ENCODE data around the gene IGFBPL1. TPM values are rescaled to one million over a fixed set of nuclear protein-coding genes. Genes with fewer than 3 reads are reported as not detected.
"Not testable (repeated sequence)": the region's sequence is repeated elsewhere in the genome, so short reads cannot be mapped to it uniquely, and the experiment has no call there.

IGFBPL1 gene
- total RNA-seq, 1 donor from 2014 or later = 26.6 TPM

DNA sequence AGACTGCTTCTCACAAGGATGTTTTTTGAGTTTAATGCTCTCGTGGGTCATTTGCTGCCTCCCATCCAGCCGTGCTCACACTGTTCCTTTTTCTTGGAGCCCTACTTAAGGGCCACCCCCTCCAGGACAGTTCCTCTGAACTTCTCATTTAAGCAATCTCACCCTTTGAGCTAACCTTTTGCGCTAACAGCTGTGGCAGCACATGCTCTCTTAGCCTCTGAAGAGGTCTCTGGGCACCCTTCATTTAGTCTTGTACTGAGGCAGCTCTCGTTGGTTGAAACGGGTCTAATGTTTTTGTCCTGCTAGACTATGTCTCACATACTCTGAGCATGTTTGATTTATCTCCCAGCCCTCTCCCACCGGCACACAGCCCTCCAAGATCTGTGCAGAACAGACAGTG lies 19.9 kb downstream of the IGFBPL1 start:
- Histone ChIP-seq H3K79me2 (ENCODE audit: low read depth) (no peaks in the 10 kb centered on the region), H3K4me2 (no peak overlapping the region), H3K9ac (no peak overlapping the region), H3K36me3 (no peaks in the 10 kb centered on the region), H3K4me1 (peaks cover 8% of the 10 kb centered on the region), H3K27me3 (no peaks in the 10 kb centered on the region), H2AFZ (replicated peaks) (no peak overlapping the region), H4K20me1 (ENCODE audit: low read depth) (no peaks in the 10 kb centered on the region), H3K4me3 (no peak overlapping the region), H3F3A (ENCODE audit: low read depth) (peaks cover 5% of the 10 kb centered on the region), H3K27ac (no peak overlapping the region), H3K9me3 (ENCODE audit: low read depth) (no peaks in the 10 kb centered on the region)
- H3K4me3 Mint-ChIP-seq = no peak overlapping the region
- peaks cover 22% of the 10 kb centered on the region for H3K36me3 Mint-ChIP-seq
- DNase-seq (ENCODE audit: low spot score) = no peak
- H3K9me3 Mint-ChIP-seq = no peaks in the 10 kb centered on the region
- TF ChIP-seq EZH2 (IDR thresholded peaks at IDR 0.05) (no peak), EZH2phosphoT487 (IDR thresholded peaks at IDR 0.05) (no peak)
- TF ChIP-seq, protein P1, sequence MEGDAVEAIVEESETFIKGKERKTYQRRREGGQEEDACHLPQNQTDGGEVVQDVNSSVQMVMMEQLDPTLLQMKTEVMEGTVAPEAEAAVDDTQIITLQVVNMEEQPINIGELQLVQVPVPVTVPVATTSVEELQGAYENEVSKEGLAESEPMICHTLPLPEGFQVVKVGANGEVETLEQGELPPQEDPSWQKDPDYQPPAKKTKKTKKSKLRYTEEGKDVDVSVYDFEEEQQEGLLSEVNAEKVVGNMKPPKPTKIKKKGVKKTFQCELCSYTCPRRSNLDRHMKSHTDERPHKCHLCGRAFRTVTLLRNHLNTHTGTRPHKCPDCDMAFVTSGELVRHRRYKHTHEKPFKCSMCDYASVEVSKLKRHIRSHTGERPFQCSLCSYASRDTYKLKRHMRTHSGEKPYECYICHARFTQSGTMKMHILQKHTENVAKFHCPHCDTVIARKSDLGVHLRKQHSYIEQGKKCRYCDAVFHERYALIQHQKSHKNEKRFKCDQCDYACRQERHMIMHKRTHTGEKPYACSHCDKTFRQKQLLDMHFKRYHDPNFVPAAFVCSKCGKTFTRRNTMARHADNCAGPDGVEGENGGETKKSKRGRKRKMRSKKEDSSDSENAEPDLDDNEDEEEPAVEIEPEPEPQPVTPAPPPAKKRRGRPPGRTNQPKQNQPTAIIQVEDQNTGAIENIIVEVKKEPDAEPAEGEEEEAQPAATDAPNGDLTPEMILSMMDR (IDR thresholded peaks at IDR 0.05) = no peak
- peaks cover 11% of the 10 kb centered on the region for H3K4me1 Mint-ChIP-seq
- no peak overlapping the region for H3K27ac Mint-ChIP-seq
- H3K27me3 Mint-ChIP-seq (ENCODE audit: insufficient read depth, low read depth) = peaks cover 2% of the 10 kb centered on the region

DNA sequence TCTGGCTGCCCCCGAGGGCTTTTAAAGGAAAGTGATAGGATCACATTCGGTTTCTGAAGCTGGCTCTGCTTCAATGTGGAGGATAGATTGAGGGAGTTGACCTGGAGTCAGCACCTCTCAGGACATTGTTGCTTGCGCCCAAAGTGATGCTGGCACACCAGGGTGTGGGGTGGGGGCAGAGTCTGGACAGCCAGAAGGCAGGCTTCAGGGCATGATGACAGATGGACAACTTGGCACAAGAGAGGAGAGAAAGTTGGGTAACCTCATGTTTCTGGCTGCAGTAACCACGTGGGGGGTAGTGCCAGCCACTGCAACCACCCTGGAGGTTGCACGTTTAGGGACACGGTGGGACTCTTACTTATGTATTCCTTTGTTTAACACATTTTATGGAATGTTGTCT lies 22.3 kb downstream of the IGFBPL1 start:
- Histone ChIP-seq H2AFZ (replicated peaks) (no peak overlapping the region), H4K20me1 (ENCODE audit: low read depth) (no peaks in the 10 kb centered on the region), H3K9me3 (ENCODE audit: low read depth) (no peaks in the 10 kb centered on the region), H3K79me2 (ENCODE audit: low read depth) (no peaks in the 10 kb centered on the region), H3K36me3 (no peaks in the 10 kb centered on the region), H3K9ac (no peak overlapping the region), H3K4me2 (no peak overlapping the region), H3K27me3 (no peaks in the 10 kb centered on the region), H3K4me1 (peaks cover 8% of the 10 kb centered on the region), H3K4me3 (no peak overlapping the region), H3F3A (ENCODE audit: low read depth) (peaks cover 5% of the 10 kb centered on the region), H3K27ac (no peak overlapping the region)
- no peaks in the 10 kb centered on the region for H3K9me3 Mint-ChIP-seq
- no peak for DNase-seq (ENCODE audit: low spot score)
- H3K4me1 Mint-ChIP-seq = peaks cover 11% of the 10 kb centered on the region
- H3K36me3 Mint-ChIP-seq = peaks cover 25% of the 10 kb centered on the region
- no peak overlapping the region for H3K27ac Mint-ChIP-seq
- H3K27me3 Mint-ChIP-seq (ENCODE audit: insufficient read depth, low read depth) = peaks cover 2% of the 10 kb centered on the region
- TF ChIP-seq, protein P1 (IDR thresholded peaks at IDR 0.05) = no peak
- TF ChIP-seq EZH2 (IDR thresholded peaks at IDR 0.05) (no peak), EZH2phosphoT487 (IDR thresholded peaks at IDR 0.05) (no peak)
- H3K4me3 Mint-ChIP-seq = no peak overlapping the region

DNA sequence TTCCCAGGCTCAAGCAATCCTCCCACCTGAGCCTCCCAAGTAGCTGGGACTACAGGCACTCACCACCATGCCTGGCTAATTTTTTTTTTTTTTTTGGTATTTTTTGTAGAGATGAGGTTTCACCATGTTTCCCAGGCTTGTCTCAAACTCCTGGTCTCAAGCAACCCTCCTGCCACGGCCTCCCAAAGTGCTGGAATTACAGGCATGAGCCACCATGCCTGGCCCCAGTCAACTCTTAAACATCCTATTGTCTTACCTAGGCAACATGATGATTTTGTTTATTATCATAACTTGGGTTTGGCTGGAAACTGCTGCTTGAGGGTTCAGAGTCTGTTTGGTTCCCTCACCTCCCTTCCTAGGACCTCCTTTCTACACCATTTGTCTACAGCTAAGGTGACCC lies 25.1 kb downstream of the IGFBPL1 start:
- peaks cover 25% of the 10 kb centered on the region for H3K79me2 ChIP-seq (ENCODE audit: low read depth)
- not testable (repeated sequence) for H3K9me3 ChIP-seq (ENCODE audit: low read depth); H3K4me3 Mint-ChIP-seq; H3K9me3 Mint-ChIP-seq; H4K20me1 ChIP-seq (ENCODE audit: low read depth); H3K36me3 ChIP-seq; H3K9ac ChIP-seq; H3K4me2 ChIP-seq; H3K27me3 ChIP-seq; H3F3A ChIP-seq (ENCODE audit: low read depth); H3K27ac ChIP-seq; H3K27ac Mint-ChIP-seq; H2AFZ ChIP-seq (replicated peaks); H3K27me3 Mint-ChIP-seq (ENCODE audit: insufficient read depth, low read depth); H3K4me3 ChIP-seq; DNase-seq (ENCODE audit: low spot score)
- peaks cover 11% of the 10 kb centered on the region for H3K4me1 ChIP-seq
- peaks cover 11% of the 10 kb centered on the region for H3K4me1 Mint-ChIP-seq
- H3K36me3 Mint-ChIP-seq = peaks cover 33% of the 10 kb centered on the region

DNA sequence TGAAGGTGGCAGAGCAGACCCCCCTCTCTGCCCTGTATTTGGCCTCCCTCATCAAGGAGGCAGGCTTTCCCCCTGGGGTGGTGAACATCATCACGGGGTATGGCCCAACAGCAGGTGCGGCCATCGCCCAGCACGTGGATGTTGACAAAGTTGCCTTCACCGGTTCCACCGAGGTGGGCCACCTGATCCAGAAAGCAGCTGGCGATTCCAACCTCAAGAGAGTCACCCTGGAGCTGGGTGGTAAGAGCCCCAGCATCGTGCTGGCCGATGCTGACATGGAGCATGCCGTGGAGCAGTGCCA lies 27.9 kb downstream of the IGFBPL1 start:
- no peak overlapping the region for H2AFZ ChIP-seq (replicated peaks)
- peaks cover 29% of the 10 kb centered on the region for H3K4me1 ChIP-seq
- no peak for DNase-seq (ENCODE audit: low spot score)
- H4K20me1 ChIP-seq (ENCODE audit: low read depth) = peaks cover 4% of the 10 kb centered on the region
- H3K27me3 ChIP-seq = peaks cover 7% of the 10 kb centered on the region
- Mint-ChIP-seq H3K4me1 (peaks cover 27% of the 10 kb centered on the region), H3K4me3 (no peak overlapping the region), H3K9me3 (no peaks in the 10 kb centered on the region), H3K27ac (no peak overlapping the region), H3K36me3 (peaks cover 29% of the 10 kb centered on the region), H3K27me3 (ENCODE audit: insufficient read depth, low read depth) (peaks cover 2% of the 10 kb centered on the region)
- no peaks in the 10 kb centered on the region for H3K9me3 ChIP-seq (ENCODE audit: low read depth)
- H3K79me2 ChIP-seq (ENCODE audit: low read depth) = peaks cover 41% of the 10 kb centered on the region
- TF ChIP-seq, protein P1 (IDR thresholded peaks at IDR 0.05) = no peak
- TF ChIP-seq EZH2 (IDR thresholded peaks at IDR 0.05) = no peak
- no peak for TF ChIP-seq EZH2phosphoT487 (IDR thresholded peaks at IDR 0.05)
- no peak overlapping the region for H3K4me2 ChIP-seq
- peaks cover 5% of the 10 kb centered on the region for H3F3A ChIP-seq (ENCODE audit: low read depth)
- H3K9ac ChIP-seq = no peak overlapping the region
- no peaks in the 10 kb centered on the region for H3K36me3 ChIP-seq
- no peak overlapping the region for H3K27ac ChIP-seq
- no peak overlapping the region for H3K4me3 ChIP-seq

Data from neural progenitor cell (in vitro differentiated cells).